Fibroblast of lung (primary cell): ENCODE measurements around the gene PPFIA4. TPM values are rescaled to one million over a fixed set of nuclear protein-coding genes. Genes with fewer than 3 reads are reported as not detected.

Experiments used
- DNase-seq, 2 donors: peaks; one replicate each; pipeline versions ENCODE4 v3.0.0 to v3.0.0-alpha.2; 2010; ENCODE audit warnings: low read depth in 2 of 2
- H2AFZ ChIP-seq: 2 replicates; pipeline ENCODE4 v1.5.1; 2012; ENCODE audit warnings: low read length, control low read depth, inconsistent platforms
- H3K27ac ChIP-seq: 2 replicates; pipeline ENCODE4 v1.5.1; 2011; ENCODE audit warnings: low read length, control low read depth; ENCODE audit not compliant: insufficient read depth
- H3K27me3 ChIP-seq: 2 replicates; pipeline ENCODE4 v1.5.1; 2011; ENCODE audit warnings: mild to moderate bottlenecking, low read length; ENCODE audit not compliant: control insufficient read depth, insufficient read depth
- H3K36me3 ChIP-seq: 2 replicates; pipeline ENCODE4 v1.5.1; 2011; ENCODE audit warnings: low read length; ENCODE audit not compliant: control insufficient read depth, insufficient read depth
- H3K4me1 ChIP-seq: 2 replicates; pipeline ENCODE4 v1.5.1; 2011; ENCODE audit warnings: low read length; ENCODE audit not compliant: control insufficient read depth, insufficient read depth; ENCODE audit errors: extremely low read depth
- H3K4me2 ChIP-seq: 2 replicates; pipeline ENCODE4 v1.5.1; 2011; ENCODE audit warnings: low read length, control low read depth; ENCODE audit not compliant: insufficient read depth; ENCODE audit errors: extremely low read depth
- H3K4me3 ChIP-seq, 4 experiments: fragments of 200-600 bp in 1 of 4; sonication (generic) in 1 of 4; replicated peaks in 1 of 4; 2 replicates each; pipeline ENCODE4 v1.5.1; 2011 to 2016; ENCODE audit warnings: low read length in 4 of 4, low read depth in 3 of 4, mild to moderate bottlenecking in 3 of 4, control low read depth in 2 of 4, inconsistent platforms in 1 of 4, mixed read lengths in 1 of 4; ENCODE audit not compliant: insufficient read depth in 1 of 4; ENCODE audit errors: control extremely low read depth in 1 of 4
- H3K79me2 ChIP-seq: 2 replicates; pipeline ENCODE4 v1.5.1; 2012; ENCODE audit warnings: mild to moderate bottlenecking, low read length, inconsistent platforms; ENCODE audit not compliant: control insufficient read depth, insufficient read depth
- H3K9ac ChIP-seq: 2 replicates; pipeline ENCODE4 v1.5.1; 2011; ENCODE audit warnings: mild to moderate bottlenecking, low read length, control low read depth; ENCODE audit not compliant: insufficient read depth
- H3K9me3 ChIP-seq: 2 replicates; pipeline ENCODE4 v1.5.1; 2012; ENCODE audit warnings: low read depth, low read length; ENCODE audit not compliant: control insufficient read depth, insufficient read depth
- H4K20me1 ChIP-seq: 2 replicates; pipeline ENCODE4 v1.5.1; 2011; ENCODE audit warnings: low read length; ENCODE audit not compliant: control insufficient read depth, insufficient read depth; ENCODE audit errors: extremely low read depth
- CTCF ChIP-seq, 2 donors: IDR thresholded peaks in 1 of 2; conservative IDR thresholded peaks in 1 of 2; 1 replicate in 1 of 2; 2 replicates in 1 of 2; pipeline ENCODE4 v1.5.1; 2011 to 2012; ENCODE audit warnings: low read length in 2 of 2, control low read depth in 1 of 2, inconsistent platforms in 1 of 2, low read depth in 1 of 2, mild to moderate bottlenecking in 1 of 2
- EZH2 ChIP-seq: IDR thresholded peaks from 2 replicates; pipeline ENCODE4 v1.5.1; 2012; ENCODE audit warnings: low read length, control low read depth, mild to moderate bottlenecking; ENCODE audit errors: missing control alignments
- polyA plus RNA-seq, 2 donors: library from polyadenylated mRNA; depleted of rRNA in 1 of 2; stranded (reverse) in 1 of 2; unstranded in 1 of 2; fragments of >200 nt; gene quantifications; 2 replicates each; pipeline ENCODE4 v1.2.1, GENCODE V29; 2011 to 2012; ENCODE audit warnings: missing spikeins in 1 of 2
- total RNA-seq: library from RNA; depleted of rRNA; stranded (reverse); fragments of >200 nt; gene quantifications from 2 replicates; pipeline ENCODE4 v1.2.1, GENCODE V29; 2014

The PPFIA4 gene
- total and polyA plus RNA-seq, 2 donors (not counting 1 experiment from before 2014, with no cell fraction given), result 3.2 to 4.3 TPM

DNA sequence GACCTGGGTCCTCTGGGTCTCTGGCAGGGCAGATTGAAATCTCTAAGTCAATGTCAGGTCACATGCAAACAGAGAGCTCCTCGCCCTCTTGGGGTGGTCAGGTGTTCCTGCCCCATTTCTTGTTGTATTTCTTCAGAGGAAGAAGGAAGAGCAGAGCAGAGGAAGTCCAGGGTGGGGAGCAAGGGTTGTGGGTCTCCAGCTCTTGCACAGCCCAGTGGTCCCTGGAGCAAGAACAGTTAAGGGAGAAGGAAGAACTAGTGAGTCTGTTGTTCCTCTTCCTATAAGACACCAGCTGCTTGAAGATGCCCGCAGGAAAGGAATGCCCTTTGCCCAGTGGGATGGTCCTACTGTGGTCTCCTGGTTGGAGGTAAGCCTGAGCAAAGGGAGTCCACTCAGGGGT lies 33.2 kb downstream of the PPFIA4 start:
- TF ChIP-seq CTCF (conservative IDR thresholded peaks at IDR 0.05 in 1 of 2, IDR thresholded peaks at IDR 0.05 in 1 of 2; ENCODE audit: low read depth in 1 of 2, low read length in 2 of 2) (no peak), EZH2 (no peak)
- H4K20me1 ChIP-seq, result no peaks in the 10 kb centered on the region
- H3K79me2 ChIP-seq, result no peaks in the 10 kb centered on the region
- H3K4me2 ChIP-seq, result no peak overlapping the region
- peaks cover 3% of the 10 kb centered on the region for H3K27me3 ChIP-seq
- H3K4me3 ChIP-seq, result no peak overlapping the region
- H3K9ac ChIP-seq, result no peak overlapping the region
- DNase-seq, result no peak
- H3K4me1 ChIP-seq, result peaks cover 2% of the 10 kb centered on the region
- H3K27ac ChIP-seq, result no peak overlapping the region
- no peak overlapping the region for H2AFZ ChIP-seq
- H3K36me3 ChIP-seq, result no peaks in the 10 kb centered on the region
- H3K9me3 ChIP-seq, result no peaks in the 10 kb centered on the region

- H4K20me1 ChIP-seq, result no peaks in the 10 kb centered on the region
- H3K36me3 ChIP-seq, result no peaks in the 10 kb centered on the region
- H2AFZ ChIP-seq, result no peak overlapping the region
- no peak overlapping the region for H3K4me3 ChIP-seq
- peaks cover 3% of the 10 kb centered on the region for H3K27me3 ChIP-seq
- TF ChIP-seq EZH2, result no peak
- no peak for TF ChIP-seq CTCF (conservative IDR thresholded peaks at IDR 0.05 in 1 of 2, IDR thresholded peaks at IDR 0.05 in 1 of 2; ENCODE audit: low read depth in 1 of 2, low read length in 2 of 2)
- H3K79me2 ChIP-seq, result no peaks in the 10 kb centered on the region
- DNase-seq, result no peak
- peaks cover 2% of the 10 kb centered on the region for H3K4me1 ChIP-seq
- no peak overlapping the region for H3K27ac ChIP-seq
- H3K9me3 ChIP-seq, result no peaks in the 10 kb centered on the region
- H3K4me2 ChIP-seq, result no peak overlapping the region
- H3K9ac ChIP-seq, result no peak overlapping the region
Measured at GRCh38 chr1:203060115-203060514, 33.8 kb downstream of the PPFIA4 start.

- TF ChIP-seq CTCF (conservative IDR thresholded peaks at IDR 0.05 in 1 of 2, IDR thresholded peaks at IDR 0.05 in 1 of 2; ENCODE audit: low read depth in 1 of 2, low read length in 2 of 2) (no peak), EZH2 (no peak)
- no peaks in the 10 kb centered on the region for H4K20me1 ChIP-seq
- H3K9me3 ChIP-seq, result no peaks in the 10 kb centered on the region
- no peak overlapping the region for H2AFZ ChIP-seq
- H3K4me3 ChIP-seq, result no peak overlapping the region
- peaks cover under 1% of the 10 kb centered on the region for H3K27me3 ChIP-seq
- no peaks in the 10 kb centered on the region for H3K36me3 ChIP-seq
- DNase-seq, result no peak
- no peak overlapping the region for H3K4me2 ChIP-seq
- no peak overlapping the region for H3K27ac ChIP-seq
- no peak overlapping the region for H3K9ac ChIP-seq
- peaks cover 2% of the 10 kb centered on the region for H3K4me1 ChIP-seq
- no peaks in the 10 kb centered on the region for H3K79me2 ChIP-seq
Measured at GRCh38 chr1:203063287-203063686, 37.0 kb downstream of the PPFIA4 start.
